SH-SY5Y (cell line): ENCODE measurements around the gene AIFM2.

Experiments
- GATA2 ChIP-seq: IDR thresholded peaks from 2 replicates; pipeline ENCODE4 v1.6.1; 2011; ENCODE audit warnings: mild to moderate bottlenecking, low read depth, low read length
- GATA3 ChIP-seq: IDR thresholded peaks from 2 replicates; pipeline ENCODE4 v1.6.1; 2011; ENCODE audit warnings: low read depth, mild to moderate bottlenecking, low read length, moderate library complexity

- no peak for TF ChIP-seq GATA3
- no peak for TF ChIP-seq GATA2
Measured at GRCh38 chr10:70070834-70071233, 61.8 kb downstream of the AIFM2 start.
